Measurements from ENCODE around the gene MGAM2.

Gene MGAM2

GRCh38 chr7:142104550-142105527, 6.7 kb upstream of the MGAM2 start:
- DNase-seq (no peak), ATAC-seq (no peak)
- no peaks in the 10 kb centered on the region for H3K4me1 Mint-ChIP-seq
- H3K27ac Mint-ChIP-seq = no peak overlapping the region
- no peak overlapping the region for H3K4me3 Mint-ChIP-seq
- no peaks in the 10 kb centered on the region for H3K27me3 Mint-ChIP-seq
- no peaks in the 10 kb centered on the region for H3K9me3 Mint-ChIP-seq

DNA sequence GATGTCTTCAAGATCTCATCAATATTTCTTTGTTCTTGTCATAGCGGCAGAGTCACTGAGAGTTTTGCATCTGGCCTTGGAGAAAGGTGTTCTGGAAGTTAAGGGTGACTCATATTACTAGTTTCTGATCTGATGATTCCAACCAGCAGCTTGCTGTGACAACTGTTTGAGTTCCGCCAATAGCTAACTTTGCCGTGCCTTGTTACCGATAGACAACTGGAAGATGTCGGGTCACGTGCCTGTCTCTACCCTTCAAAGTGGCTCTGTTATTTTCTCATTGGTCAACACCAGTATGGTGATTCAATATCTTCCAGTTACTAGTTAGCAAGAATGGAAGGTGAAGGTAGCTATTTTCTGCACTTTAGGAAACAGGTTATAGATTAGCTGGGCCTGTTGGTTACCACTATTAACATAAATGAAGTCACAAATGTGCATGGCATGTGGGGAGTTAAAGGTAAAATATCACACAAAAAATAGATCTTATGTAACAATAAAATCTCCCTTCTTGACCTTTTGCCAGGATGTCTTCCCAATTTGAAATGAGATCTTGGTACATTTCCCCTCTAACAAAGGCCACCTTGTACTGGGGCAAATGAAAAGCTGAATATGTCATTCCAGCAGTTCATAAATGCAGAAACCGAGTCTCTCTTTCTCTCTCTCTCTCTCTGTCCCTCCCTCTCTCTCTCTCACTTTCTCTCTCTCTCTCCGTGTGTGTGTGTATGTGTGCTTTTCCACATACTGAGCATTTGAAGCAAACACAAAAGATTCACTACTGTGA, 2.6 kb upstream of the MGAM2 start:
- ATAC-seq (no peak), DNase-seq (no peak)
- no peaks in the 10 kb centered on the region for H3K9me3 Mint-ChIP-seq
- no peak overlapping the region for H3K27ac Mint-ChIP-seq
- H3K4me1 Mint-ChIP-seq = no peaks in the 10 kb centered on the region
- H3K4me3 Mint-ChIP-seq = no peak overlapping the region
- peaks cover 8% of the 10 kb centered on the region for H3K27me3 Mint-ChIP-seq

GRCh38 chr7:142110098-142110497, 1.4 kb upstream of the MGAM2 start:
- Mint-ChIP-seq H3K9me3 (no peaks in the 10 kb centered on the region), H3K27ac (no peak overlapping the region), H3K4me3 (no peak overlapping the region), H3K4me1 (no peaks in the 10 kb centered on the region), H3K27me3 (peaks cover 8% of the 10 kb centered on the region)
- no peak for DNase-seq
- ATAC-seq = no peak

GRCh38 chr7:142110638-142111037, 880 bp upstream of the MGAM2 start:
- no peak overlapping the region for H3K4me3 Mint-ChIP-seq
- no peaks in the 10 kb centered on the region for H3K9me3 Mint-ChIP-seq
- ATAC-seq (no peak), DNase-seq (no peak)
- no peak overlapping the region for H3K27ac Mint-ChIP-seq
- no peaks in the 10 kb centered on the region for H3K4me1 Mint-ChIP-seq
- H3K27me3 Mint-ChIP-seq = peaks cover 8% of the 10 kb centered on the region

DNA sequence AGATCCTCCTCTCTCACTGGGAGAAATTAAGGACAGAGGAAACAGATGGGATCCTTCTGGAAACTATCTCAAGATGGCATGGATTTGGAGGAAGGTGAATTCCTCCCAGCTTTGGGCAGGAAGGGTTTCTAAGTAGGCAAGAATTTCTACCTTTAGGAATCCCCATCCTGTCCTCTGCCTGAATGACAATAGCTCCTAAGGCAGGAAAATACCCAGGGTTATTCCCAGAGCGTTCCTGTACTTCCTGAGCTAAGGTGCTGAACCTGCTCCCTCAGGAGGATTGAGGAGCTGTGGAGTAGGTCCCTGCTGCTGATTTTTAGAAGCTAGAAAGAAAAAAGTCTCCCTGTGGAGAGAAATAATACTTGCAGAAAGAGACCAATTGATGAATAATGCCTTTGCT, 568 bp downstream of the MGAM2 start:
- ATAC-seq (no peak), DNase-seq (no peak)
- Mint-ChIP-seq H3K4me1 (no peaks in the 10 kb centered on the region), H3K27me3 (peaks cover 8% of the 10 kb centered on the region), H3K9me3 (no peaks in the 10 kb centered on the region), H3K27ac (no peak overlapping the region), H3K4me3 (no peak overlapping the region)

- peaks cover 8% of the 10 kb centered on the region for H3K27me3 Mint-ChIP-seq
Measured at GRCh38 chr7:142114207-142114606, 2.7 kb downstream of the MGAM2 start.

GRCh38 chr7:142120524-142120923, 9.0 kb downstream of the MGAM2 start:
- no peak overlapping the region for H3K27ac Mint-ChIP-seq
- H3K27me3 Mint-ChIP-seq = no peaks in the 10 kb centered on the region
- DNase-seq = no peak
- no peak overlapping the region for H3K4me3 Mint-ChIP-seq
- H3K4me1 Mint-ChIP-seq = no peaks in the 10 kb centered on the region
- ATAC-seq = no peak
- no peaks in the 10 kb centered on the region for H3K9me3 Mint-ChIP-seq

More at GRCh38 chr7:142114207-142114606, 2.7 kb downstream of the MGAM2 start:
- no peaks in the 10 kb centered on the region for H3K9me3 Mint-ChIP-seq
- ATAC-seq = no peak
- DNase-seq = no peak
- no peaks in the 10 kb centered on the region for H3K4me1 Mint-ChIP-seq
- no peak overlapping the region for H3K4me3 Mint-ChIP-seq
- H3K27ac Mint-ChIP-seq = no peak overlapping the region

DNA sequence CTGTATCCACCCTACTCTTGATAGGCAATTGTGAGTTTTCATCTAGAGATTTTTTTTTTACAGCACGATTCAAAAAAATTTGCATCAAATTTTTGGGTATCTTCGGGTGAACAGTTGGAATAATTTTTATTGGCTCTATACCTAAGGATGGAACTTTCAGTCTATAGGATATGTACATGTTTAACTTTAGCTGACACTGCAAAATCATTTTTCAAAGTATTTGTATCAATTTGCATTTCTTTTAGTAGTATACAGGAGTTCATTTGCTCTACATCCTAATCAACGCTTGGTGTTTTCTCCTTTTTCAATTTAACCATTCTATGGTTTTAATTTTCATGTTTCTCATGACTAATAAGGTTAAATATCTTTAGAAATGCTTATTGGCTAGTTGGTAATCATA, 11.7 kb downstream of the MGAM2 start:
- Mint-ChIP-seq H3K9me3 (peaks cover 4 to 6% of the 10 kb centered on the region in 2 donors), H3K27me3 (peaks cover 9% of the 10 kb centered on the region), H3K4me3 (no peak overlapping the region), H3K27ac (no peak overlapping the region), H3K4me1 (no peaks in the 10 kb centered on the region)
- ATAC-seq (no peak), DNase-seq (no peak)

GRCh38 chr7:142125256-142125955, 13.9 kb downstream of the MGAM2 start:
- H3K4me1 Mint-ChIP-seq = no peaks in the 10 kb centered on the region
- ATAC-seq (no peak), DNase-seq (no peak)
- peaks cover 10% of the 10 kb centered on the region for H3K27me3 Mint-ChIP-seq
- no peak overlapping the region for H3K4me3 Mint-ChIP-seq
- H3K27ac Mint-ChIP-seq = no peak overlapping the region
- peaks cover 4 to 7% of the 10 kb centered on the region in 2 donors for H3K9me3 Mint-ChIP-seq

GRCh38 chr7:142130267-142130666, 18.7 kb downstream of the MGAM2 start:
- H3K27ac Mint-ChIP-seq = no peak overlapping the region
- no peaks in the 10 kb centered on the region for H3K4me1 Mint-ChIP-seq
- peaks cover 4 to 7% of the 10 kb centered on the region in 2 donors for H3K9me3 Mint-ChIP-seq
- DNase-seq (no peak), ATAC-seq (no peak)
- peaks cover 10% of the 10 kb centered on the region for H3K27me3 Mint-ChIP-seq
- no peak overlapping the region for H3K4me3 Mint-ChIP-seq

DNA sequence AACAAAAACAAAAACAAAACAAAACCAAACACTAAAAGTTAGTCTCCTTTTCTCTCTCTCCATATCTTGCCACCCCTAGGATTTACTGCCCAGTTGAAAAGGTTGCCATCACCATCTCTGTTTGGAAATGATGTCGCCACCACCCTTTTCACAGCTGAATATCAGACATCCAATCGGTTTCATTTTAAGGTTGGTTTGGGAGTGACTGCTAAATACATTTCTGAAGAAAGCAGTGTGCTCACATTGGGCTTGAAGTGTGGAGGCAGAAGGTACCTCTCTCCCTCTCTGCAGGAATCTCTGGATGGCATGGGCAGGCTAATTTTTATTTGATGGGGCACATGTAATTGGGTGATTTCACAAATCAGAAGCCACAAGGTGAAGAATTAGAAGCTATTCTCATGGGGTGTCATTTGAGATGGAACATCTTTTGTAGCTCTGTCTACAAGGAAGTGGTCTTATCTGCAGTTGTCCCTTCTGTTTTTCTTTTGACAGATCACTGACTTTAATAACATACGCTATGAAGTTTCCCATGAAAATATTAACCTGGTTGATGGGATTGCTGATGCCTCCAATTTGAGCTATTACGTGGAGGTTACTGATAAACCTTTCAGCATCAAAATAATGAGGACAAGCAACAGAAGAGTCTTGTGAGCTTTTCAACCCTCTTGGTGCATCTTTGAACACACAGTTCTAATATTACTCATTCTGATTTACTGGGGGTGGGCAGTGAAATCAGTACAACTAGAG, 20.1 kb downstream of the MGAM2 start:
- peaks cover 10% of the 10 kb centered on the region for H3K27me3 Mint-ChIP-seq
- no peaks in the 10 kb centered on the region for H3K4me1 Mint-ChIP-seq
- no peak overlapping the region for H3K4me3 Mint-ChIP-seq
- H3K9me3 Mint-ChIP-seq = peaks cover 4 to 7% of the 10 kb centered on the region in 2 donors
- no peak for DNase-seq
- peak; percentile 67 for ATAC-seq
- no peak overlapping the region for H3K27ac Mint-ChIP-seq

- no peak overlapping the region for H3K27ac Mint-ChIP-seq
- H3K4me1 Mint-ChIP-seq = no peaks in the 10 kb centered on the region
- no peaks in the 10 kb centered on the region for H3K9me3 Mint-ChIP-seq
- ATAC-seq (peak; percentile 65), DNase-seq (no peak)
- H3K27me3 Mint-ChIP-seq = no peaks in the 10 kb centered on the region
- H3K4me3 Mint-ChIP-seq = no peak overlapping the region
Measured at GRCh38 chr7:142133731-142134148, 22.2 kb downstream of the MGAM2 start.

DNA sequence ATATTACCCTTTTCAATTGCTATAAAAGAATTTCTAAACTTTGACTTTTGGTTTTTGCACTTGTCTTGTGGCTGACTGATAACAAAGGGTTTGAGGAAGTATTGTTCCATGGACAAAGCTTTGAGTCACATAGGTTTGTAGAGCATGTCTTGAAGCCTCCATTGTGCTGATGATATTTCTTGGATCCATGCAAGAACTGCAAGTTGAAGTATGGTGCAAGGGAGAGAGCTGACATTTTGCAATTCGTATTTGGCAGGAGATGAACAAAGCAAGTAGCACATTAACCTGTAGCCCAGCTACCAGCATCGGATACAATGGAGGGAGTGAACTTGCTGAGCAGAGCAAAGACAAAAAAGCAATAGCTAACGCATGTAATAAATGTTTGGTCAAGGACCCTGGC, 23.4 kb downstream of the MGAM2 start:
- Mint-ChIP-seq H3K27me3 (no peaks in the 10 kb centered on the region), H3K4me1 (no peaks in the 10 kb centered on the region), H3K4me3 (no peak overlapping the region), H3K9me3 (no peaks in the 10 kb centered on the region), H3K27ac (no peak overlapping the region)
- no peak for DNase-seq
- no peak for ATAC-seq

DNA sequence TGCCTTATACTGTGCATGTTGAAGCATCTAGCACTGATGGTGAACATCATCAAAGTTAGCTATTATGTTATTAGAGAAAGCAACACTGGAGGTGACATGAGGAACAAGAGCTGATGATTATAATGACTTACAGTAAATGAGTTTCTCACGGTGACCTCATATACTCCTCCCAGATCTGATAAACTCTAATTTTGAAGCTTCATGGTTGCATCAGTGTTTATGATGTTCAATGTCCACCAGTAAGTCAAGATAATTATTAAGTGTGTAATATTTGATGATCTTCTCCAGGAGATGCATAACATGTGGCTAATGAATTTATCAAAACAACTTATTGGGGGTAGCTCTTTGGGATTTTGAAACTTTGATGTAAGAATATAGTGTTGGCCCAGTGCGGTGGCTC, 27.5 kb downstream of the MGAM2 start:
- Mint-ChIP-seq H3K4me1 (no peaks in the 10 kb centered on the region), H3K27me3 (no peaks in the 10 kb centered on the region), H3K27ac (no peak overlapping the region), H3K4me3 (no peak overlapping the region), H3K9me3 (no peaks in the 10 kb centered on the region)
- ATAC-seq = no peak
- no peak for DNase-seq

All from stimulated activated naive CD8-positive, alpha-beta T cell treated with anti-CD3 and anti-CD28 coated beads, Interleukin-15, amount 100 ng/mL, for 72 hours (primary cell).